ENCODE measurements around the gene FANCD2OS.
"Not testable (repeated sequence)": the region's sequence is repeated elsewhere in the genome, so short reads cannot be mapped to it uniquely, and the experiment has no call there.

Gene FANCD2OS

GRCh38 chr3:10090774-10091173 lies 17.3 kb downstream of the FANCD2OS start:
- DNase-seq = not testable (repeated sequence)

GRCh38 chr3:10090179-10090578 lies 17.9 kb downstream of the FANCD2OS start:
- no peak for DNase-seq

GRCh38 chr3:10088256-10088655 lies 19.8 kb downstream of the FANCD2OS start:
- DNase-seq = no peak

- no peak for DNase-seq
Measured at GRCh38 chr3:10085738-10086137, 22.3 kb downstream of the FANCD2OS start.

- no peak for DNase-seq
Measured at GRCh38 chr3:10081871-10082270, 26.2 kb downstream of the FANCD2OS start.

GRCh38 chr3:10074666-10075065 lies 33.4 kb downstream of the FANCD2OS start:
- no peak for DNase-seq

- not testable (repeated sequence) for DNase-seq
Measured at GRCh38 chr3:10070077-10070476, 38.0 kb downstream of the FANCD2OS start.

GRCh38 chr3:10055097-10055496 lies 53.0 kb downstream of the FANCD2OS start:
- no peak for DNase-seq

Measured in NCI-H2171 treated with DMSO at 0.1 percent for 48 hours (cell line).